ENCODE measurements around the gene ALDH5A1.

DNA sequence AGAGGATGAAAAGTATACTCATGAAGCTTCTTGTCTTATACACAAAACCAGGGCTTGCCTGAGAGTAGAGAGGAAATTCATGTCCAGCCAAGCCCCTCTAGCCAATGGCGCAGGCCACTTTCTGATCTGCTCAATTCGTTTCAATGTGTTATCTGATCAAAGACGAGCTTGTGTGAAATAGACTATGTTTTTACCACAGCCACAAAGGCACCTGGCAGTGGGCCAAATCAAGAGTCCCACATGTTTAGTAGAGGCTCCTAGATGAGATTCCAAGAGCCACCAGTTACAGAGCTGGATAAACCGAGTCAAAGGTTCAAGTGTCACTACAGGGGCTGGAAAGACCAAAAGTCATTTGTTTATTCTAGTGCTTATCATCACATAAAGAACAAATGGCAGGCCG, 40.3 kb upstream of the ALDH5A1 start:
- TF ChIP-seq, protein P1, sequence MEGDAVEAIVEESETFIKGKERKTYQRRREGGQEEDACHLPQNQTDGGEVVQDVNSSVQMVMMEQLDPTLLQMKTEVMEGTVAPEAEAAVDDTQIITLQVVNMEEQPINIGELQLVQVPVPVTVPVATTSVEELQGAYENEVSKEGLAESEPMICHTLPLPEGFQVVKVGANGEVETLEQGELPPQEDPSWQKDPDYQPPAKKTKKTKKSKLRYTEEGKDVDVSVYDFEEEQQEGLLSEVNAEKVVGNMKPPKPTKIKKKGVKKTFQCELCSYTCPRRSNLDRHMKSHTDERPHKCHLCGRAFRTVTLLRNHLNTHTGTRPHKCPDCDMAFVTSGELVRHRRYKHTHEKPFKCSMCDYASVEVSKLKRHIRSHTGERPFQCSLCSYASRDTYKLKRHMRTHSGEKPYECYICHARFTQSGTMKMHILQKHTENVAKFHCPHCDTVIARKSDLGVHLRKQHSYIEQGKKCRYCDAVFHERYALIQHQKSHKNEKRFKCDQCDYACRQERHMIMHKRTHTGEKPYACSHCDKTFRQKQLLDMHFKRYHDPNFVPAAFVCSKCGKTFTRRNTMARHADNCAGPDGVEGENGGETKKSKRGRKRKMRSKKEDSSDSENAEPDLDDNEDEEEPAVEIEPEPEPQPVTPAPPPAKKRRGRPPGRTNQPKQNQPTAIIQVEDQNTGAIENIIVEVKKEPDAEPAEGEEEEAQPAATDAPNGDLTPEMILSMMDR (optimal IDR thresholded peaks at IDR 0.05 in 1 of 3, IDR thresholded peaks at IDR 0.05 in 1 of 3, conservative IDR thresholded peaks at IDR 0.05 in 1 of 3; ENCODE audit: extremely low read depth in 1 of 3, insufficient read depth in 2 of 3, low read length in 3 of 3), result no peak
- no peak for TF ChIP-seq EZH2 (IDR thresholded peaks at IDR 0.05; ENCODE audit: low read length)
